Suprapubic skin (tissue), 4 donors: ENCODE results near the gene MTMR6.

Experiments
- CTCF ChIP-seq, 2 donors: fragments of 200-600 bp in 1 of 2; fragments of 450-650 bp in 1 of 2; sonication (generic) in 1 of 2; IDR thresholded peaks; one replicate each; pipeline ENCODE4 v1.5.1; 2016 to 2019; ENCODE audit warnings: antibody characterized with exemption in 2 of 2, mild to moderate bottlenecking in 1 of 2, moderate library complexity in 1 of 2
- EP300 ChIP-seq: sonication (generic); formaldehyde crosslinking; IDR thresholded peaks from one replicate; pipeline ENCODE4 v1.6.1; 2017; ENCODE audit warnings: antibody characterized with exemption
- POLR2A ChIP-seq, 2 donors: fragments of 450-650 bp; IDR thresholded peaks; one replicate each; pipeline ENCODE4 v1.6.1; 2017; ENCODE audit warnings: antibody characterized with exemption in 2 of 2, mild to moderate bottlenecking in 2 of 2, moderate library complexity in 2 of 2
- POLR2AphosphoS5 ChIP-seq, 3 donors: sonication (generic); formaldehyde crosslinking; IDR thresholded peaks; one replicate each; pipeline ENCODE4 v1.6.1; 2017; ENCODE audit warnings: antibody characterized with exemption in 3 of 3

GRCh38 chr13:25215253-25215575, 72.1 kb downstream of the MTMR6 start:
- TF ChIP-seq POLR2AphosphoS5 (IDR thresholded peaks at IDR 0.05) (no peak), CTCF (IDR thresholded peaks at IDR 0.05) (no peak), POLR2A (IDR thresholded peaks at IDR 0.05) (no peak), EP300 (no peak)
